ENCODE data around the gene RBFOX2. TPM values are rescaled to one million over a fixed set of nuclear protein-coding genes. Genes with fewer than 3 reads are reported as not detected.

RBFOX2 gene
- total and polyA plus RNA-seq, 12 donors, result 15.7 to 86.6 (median 69.8) TPM

DNA sequence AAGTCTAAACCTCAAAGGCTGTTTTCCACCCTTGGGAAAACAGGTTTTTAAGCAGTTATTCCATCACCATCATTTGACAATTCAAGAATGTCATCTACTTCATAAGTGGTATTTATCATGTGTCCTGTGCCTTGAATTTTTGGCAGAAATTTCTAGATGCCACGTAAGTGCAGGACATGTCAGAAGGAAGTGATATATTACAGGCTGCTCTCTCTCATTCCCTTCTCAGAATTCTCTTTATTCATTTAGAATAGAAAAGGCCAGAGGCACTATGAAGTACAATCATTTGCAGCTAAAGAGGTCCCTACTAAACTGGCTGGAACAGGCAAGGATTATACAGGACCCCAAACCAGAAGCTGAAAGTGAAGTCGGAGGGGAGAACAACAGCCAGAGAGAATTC lies 11.9 kb downstream of the RBFOX2 start:
- intact Hi-C loops (cut with DNase I), result no loop called here

DNA sequence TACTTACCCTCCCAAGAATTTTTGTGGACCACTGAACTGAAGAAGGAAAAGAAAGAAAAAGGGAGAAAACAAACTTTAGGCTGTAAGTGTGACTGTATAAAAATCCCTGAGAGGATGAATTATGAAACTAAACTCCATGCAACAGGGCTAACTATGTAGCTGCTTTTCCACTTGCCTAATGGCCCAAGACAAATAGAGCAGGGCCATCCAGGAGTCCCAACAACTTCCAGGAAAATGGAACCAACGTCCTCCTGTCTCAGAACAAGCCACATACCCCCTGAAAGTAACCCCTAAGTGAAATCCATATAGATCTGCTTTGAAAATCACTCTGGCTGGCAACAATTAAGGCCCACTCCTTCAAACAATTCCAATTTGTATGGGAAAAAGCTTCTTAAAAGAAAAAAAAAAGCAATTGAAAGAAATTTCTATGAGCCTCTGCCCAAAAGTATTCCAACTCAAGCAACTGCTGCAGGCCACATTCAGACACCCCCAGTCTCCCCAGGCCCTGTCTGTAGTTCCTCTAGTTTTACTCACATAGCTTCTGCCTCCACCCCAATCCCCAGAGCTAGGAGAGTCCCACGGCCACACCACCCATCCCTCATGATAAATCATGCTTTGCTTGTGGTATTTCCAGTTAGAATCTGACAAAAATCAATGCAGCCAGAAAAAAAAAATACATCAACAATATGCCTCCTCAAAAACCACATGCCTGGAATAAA lies 12.7 kb downstream of the RBFOX2 start:
- Histone ChIP-seq H3K4me1 (replicated peaks in 1 of 2) (peaks cover 17 to 43% of the 10 kb centered on the region in 2 donors), H3K9me3 (replicated peaks in 1 of 3) (no peaks in the 10 kb centered on the region), H3K36me3 (replicated peaks in 1 of 2) (no peaks in the 10 kb centered on the region), H3K27ac (peak overlapping the region in 1 of 5 donors; percentile 4), H3K4me3 (no peak overlapping the region), H3K27me3 (no peaks in the 10 kb centered on the region)
- intact Hi-C loops (cut with DNase I), result no loop called here
- WGBS, 4 donors, result 37 to 48% (median 41%) methylated on average over 2 of the region's 2 CpGs
- no peak for DNase-seq
- TF ChIP-seq POLR2A (IDR thresholded peaks at IDR 0.05), result no peak
- TF ChIP-seq, protein P1, sequence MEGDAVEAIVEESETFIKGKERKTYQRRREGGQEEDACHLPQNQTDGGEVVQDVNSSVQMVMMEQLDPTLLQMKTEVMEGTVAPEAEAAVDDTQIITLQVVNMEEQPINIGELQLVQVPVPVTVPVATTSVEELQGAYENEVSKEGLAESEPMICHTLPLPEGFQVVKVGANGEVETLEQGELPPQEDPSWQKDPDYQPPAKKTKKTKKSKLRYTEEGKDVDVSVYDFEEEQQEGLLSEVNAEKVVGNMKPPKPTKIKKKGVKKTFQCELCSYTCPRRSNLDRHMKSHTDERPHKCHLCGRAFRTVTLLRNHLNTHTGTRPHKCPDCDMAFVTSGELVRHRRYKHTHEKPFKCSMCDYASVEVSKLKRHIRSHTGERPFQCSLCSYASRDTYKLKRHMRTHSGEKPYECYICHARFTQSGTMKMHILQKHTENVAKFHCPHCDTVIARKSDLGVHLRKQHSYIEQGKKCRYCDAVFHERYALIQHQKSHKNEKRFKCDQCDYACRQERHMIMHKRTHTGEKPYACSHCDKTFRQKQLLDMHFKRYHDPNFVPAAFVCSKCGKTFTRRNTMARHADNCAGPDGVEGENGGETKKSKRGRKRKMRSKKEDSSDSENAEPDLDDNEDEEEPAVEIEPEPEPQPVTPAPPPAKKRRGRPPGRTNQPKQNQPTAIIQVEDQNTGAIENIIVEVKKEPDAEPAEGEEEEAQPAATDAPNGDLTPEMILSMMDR (IDR thresholded peaks at IDR 0.05), result no peak

More for the DNA sequence above, 11.9 kb downstream of the RBFOX2 start:
- Histone ChIP-seq H3K9me3 (replicated peaks in 1 of 3) (no peaks in the 10 kb centered on the region), H3K4me1 (replicated peaks in 1 of 2) (peaks cover 20 to 41% of the 10 kb centered on the region in 2 donors), H3K27me3 (no peaks in the 10 kb centered on the region), H3K27ac (peak overlapping the region in 2 of 5 donors; percentile 4 to 16), H3K36me3 (replicated peaks in 1 of 2) (no peaks in the 10 kb centered on the region), H3K4me3 (no peak overlapping the region)
- DNase-seq, result no peak
- 31 to 40% (median 34%) methylated on average over 2 of the region's 2 CpGs for whole genome bisulfite sequencing, 4 donors
- no peak for TF ChIP-seq POLR2A (IDR thresholded peaks at IDR 0.05)
- TF ChIP-seq, protein P1 (IDR thresholded peaks at IDR 0.05), result no peak

DNA sequence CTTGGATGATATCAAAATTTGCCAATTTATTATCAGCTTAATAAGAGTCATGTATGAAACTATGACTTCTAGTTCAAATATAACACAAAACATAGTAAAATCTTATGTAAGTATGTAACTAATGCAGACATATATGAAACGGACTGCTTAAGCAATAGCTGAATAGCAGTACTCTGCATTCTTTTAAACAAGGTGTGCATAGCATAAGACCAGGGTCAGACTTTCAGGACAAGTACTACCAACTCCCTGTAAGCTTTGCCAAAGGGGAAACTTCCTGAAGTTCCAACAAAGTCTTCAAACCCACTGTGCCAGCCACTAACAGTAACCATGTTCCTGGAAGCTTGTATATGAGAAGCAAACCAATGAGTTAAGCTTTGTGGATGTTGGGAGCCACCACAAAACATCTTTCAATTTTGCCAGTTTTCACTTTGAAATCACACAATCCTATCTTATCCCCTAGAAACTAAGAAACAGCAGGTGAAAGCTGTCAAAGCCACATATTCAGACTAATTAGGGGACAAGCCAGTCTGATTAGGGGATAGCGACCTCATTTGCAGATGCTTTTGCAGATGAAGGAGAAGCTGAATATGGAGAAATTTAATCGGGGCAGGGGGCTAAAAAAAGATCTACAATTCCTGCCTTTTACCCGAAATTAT lies 13.3 kb downstream of the RBFOX2 start:
- Histone ChIP-seq H3K4me3 (no peak overlapping the region), H3K27me3 (no peaks in the 10 kb centered on the region), H3K36me3 (replicated peaks in 1 of 2) (no peaks in the 10 kb centered on the region), H3K9me3 (replicated peaks in 1 of 3) (no peaks in the 10 kb centered on the region), H3K4me1 (replicated peaks in 1 of 2) (peaks cover 17 to 46% of the 10 kb centered on the region in 2 donors), H3K27ac (no peak overlapping the region)
- TF ChIP-seq, protein P1 (IDR thresholded peaks at IDR 0.05), result no peak
- no peak for TF ChIP-seq POLR2A (IDR thresholded peaks at IDR 0.05)
- WGBS, 4 donors, result 67 to 85% (median 74%) methylated on average over 4 of the region's 4 CpGs
- DNase-seq, result no peak
- intact Hi-C loops (cut with DNase I), result no loop called here

DNA sequence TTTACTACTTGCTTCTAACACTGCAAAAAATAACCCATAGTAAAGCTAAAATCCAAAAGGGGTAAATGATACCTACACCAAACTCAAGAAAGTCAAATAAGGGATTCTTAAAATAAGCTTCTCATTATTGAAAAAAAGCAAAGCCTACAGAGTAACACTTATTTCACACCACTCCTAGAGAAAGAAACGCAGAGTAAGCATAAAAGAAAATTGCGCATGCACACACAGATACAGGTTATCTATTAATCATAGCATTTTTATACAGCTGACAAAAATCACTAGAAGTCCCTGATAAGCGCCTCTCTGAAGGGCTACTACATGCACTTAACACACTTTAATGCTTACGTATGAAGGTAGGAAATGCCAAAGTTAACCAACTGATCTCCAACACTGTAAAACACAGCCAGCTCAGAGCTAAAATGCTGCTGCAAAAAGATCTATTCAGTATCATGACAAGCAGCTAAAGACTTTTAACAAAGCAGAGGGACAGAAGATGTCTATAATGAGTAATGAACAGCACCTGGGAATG lies 14.0 kb downstream of the RBFOX2 start:
- Histone ChIP-seq H3K36me3 (replicated peaks in 1 of 2) (no peaks in the 10 kb centered on the region), H3K27ac (no peak overlapping the region), H3K4me1 (replicated peaks in 1 of 2) (peaks cover 17 to 46% of the 10 kb centered on the region in 2 donors), H3K4me3 (no peak overlapping the region), H3K27me3 (no peaks in the 10 kb centered on the region), H3K9me3 (replicated peaks in 1 of 3) (no peaks in the 10 kb centered on the region)
- intact Hi-C loops (cut with DNase I), result no loop called here
- no peak for DNase-seq
- WGBS, 4 donors, result 66 to 85% (median 80%) methylated on average over 4 of the region's 4 CpGs
- no peak for TF ChIP-seq POLR2A (IDR thresholded peaks at IDR 0.05)
- TF ChIP-seq, protein P1 (IDR thresholded peaks at IDR 0.05), result no peak

Data from adrenal gland (tissue), 12 donors.